ENCODE data around the gene LGI4. TPM values are rescaled to one million over a fixed set of nuclear protein-coding genes. Genes with fewer than 3 reads are reported as not detected.
"Not testable (repeated sequence)": the region's sequence is repeated elsewhere in the genome, so short reads cannot be mapped to it uniquely, and the experiment has no call there.

The LGI4 gene
- total RNA-seq, 1 experiment from 2014 or later: not detected

- Histone ChIP-seq H3K4me2 (ENCODE audit: low read depth, low read length, poor library complexity, severe bottlenecking) (no peak overlapping the region), H3K9ac (ENCODE audit: low read length) (no peak overlapping the region), H3K9me2 (replicated peaks; ENCODE audit: insufficient read depth, low read length) (no peaks in the 10 kb centered on the region), H3K79me2 (ENCODE audit: low read length) (no peaks in the 10 kb centered on the region), H3K4me3 (ENCODE audit: low read length) (no peak overlapping the region), H3K27ac (ENCODE audit: low read length) (no peak overlapping the region), H2AFZ (ENCODE audit: low read length) (no peak overlapping the region), H3K36me3 (ENCODE audit: insufficient read depth, low read length) (no peaks in the 10 kb centered on the region), H4K20me1 (ENCODE audit: insufficient read depth, low read depth, low read length) (no peaks in the 10 kb centered on the region), H3K9me3 (ENCODE audit: low read length) (no peaks in the 10 kb centered on the region), H3K4me1 (ENCODE audit: low read length) (no peaks in the 10 kb centered on the region), H3K27me3 (ENCODE audit: low read length) (no peaks in the 10 kb centered on the region)
- DNase-seq: no peak
Observed at GRCh38 chr19:35132254-35132653, 2.6 kb downstream of the LGI4 start.

- Histone ChIP-seq H3K27ac (ENCODE audit: low read length) (no peak overlapping the region), H2AFZ (ENCODE audit: low read length) (no peak overlapping the region), H3K4me2 (ENCODE audit: low read depth, low read length, poor library complexity, severe bottlenecking) (no peak overlapping the region), H3K9me3 (ENCODE audit: low read length) (no peaks in the 10 kb centered on the region), H3K9me2 (replicated peaks; ENCODE audit: insufficient read depth, low read length) (no peaks in the 10 kb centered on the region), H3K4me3 (ENCODE audit: low read length) (no peak overlapping the region), H3K9ac (ENCODE audit: low read length) (no peak overlapping the region), H3K4me1 (ENCODE audit: low read length) (no peaks in the 10 kb centered on the region), H3K27me3 (ENCODE audit: low read length) (no peaks in the 10 kb centered on the region), H4K20me1 (ENCODE audit: insufficient read depth, low read depth, low read length) (no peaks in the 10 kb centered on the region), H3K79me2 (ENCODE audit: low read length) (no peaks in the 10 kb centered on the region), H3K36me3 (ENCODE audit: insufficient read depth, low read length) (no peaks in the 10 kb centered on the region)
- no peak for DNase-seq
Observed at GRCh38 chr19:35130761-35131720, 3.8 kb downstream of the LGI4 start.

- not testable (repeated sequence) for H3K4me3 ChIP-seq (ENCODE audit: low read length); H3K9me3 ChIP-seq (ENCODE audit: low read length); H3K27me3 ChIP-seq (ENCODE audit: low read length); H3K4me1 ChIP-seq (ENCODE audit: low read length); H3K4me2 ChIP-seq (ENCODE audit: low read depth, low read length, poor library complexity, severe bottlenecking); H3K9me2 ChIP-seq (replicated peaks; ENCODE audit: insufficient read depth, low read length); H3K36me3 ChIP-seq (ENCODE audit: insufficient read depth, low read length); H3K27ac ChIP-seq (ENCODE audit: low read length); H3K9ac ChIP-seq (ENCODE audit: low read length); H2AFZ ChIP-seq (ENCODE audit: low read length); H3K79me2 ChIP-seq (ENCODE audit: low read length); DNase-seq; H4K20me1 ChIP-seq (ENCODE audit: insufficient read depth, low read depth, low read length)
Observed at GRCh38 chr19:35129724-35130274, 5.1 kb downstream of the LGI4 start.

GRCh38 chr19:35128398-35129057 lies 6.3 kb downstream of the LGI4 start:
- Histone ChIP-seq H3K4me2 (ENCODE audit: low read depth, low read length, poor library complexity, severe bottlenecking) (no peak overlapping the region), H3K36me3 (ENCODE audit: insufficient read depth, low read length) (no peaks in the 10 kb centered on the region), H3K79me2 (ENCODE audit: low read length) (no peaks in the 10 kb centered on the region), H3K9me2 (replicated peaks; ENCODE audit: insufficient read depth, low read length) (no peaks in the 10 kb centered on the region), H2AFZ (ENCODE audit: low read length) (no peak overlapping the region), H4K20me1 (ENCODE audit: insufficient read depth, low read depth, low read length) (no peaks in the 10 kb centered on the region), H3K9ac (ENCODE audit: low read length) (no peak overlapping the region), H3K4me3 (ENCODE audit: low read length) (no peak overlapping the region), H3K27ac (ENCODE audit: low read length) (no peak overlapping the region), H3K4me1 (ENCODE audit: low read length) (peaks cover 10% of the 10 kb centered on the region), H3K27me3 (ENCODE audit: low read length) (no peaks in the 10 kb centered on the region), H3K9me3 (ENCODE audit: low read length) (no peaks in the 10 kb centered on the region)
- no peak for DNase-seq

GRCh38 chr19:35127871-35128270 lies 7.0 kb downstream of the LGI4 start:
- no peak overlapping the region for H3K27ac ChIP-seq (ENCODE audit: low read length)
- H3K36me3 ChIP-seq (ENCODE audit: insufficient read depth, low read length): no peaks in the 10 kb centered on the region
- H3K9ac ChIP-seq (ENCODE audit: low read length): no peak overlapping the region
- no peak overlapping the region for H3K4me3 ChIP-seq (ENCODE audit: low read length)
- no peaks in the 10 kb centered on the region for H3K79me2 ChIP-seq (ENCODE audit: low read length)
- H3K4me1 ChIP-seq (ENCODE audit: low read length): peaks cover 10% of the 10 kb centered on the region
- no peak for DNase-seq
- no peaks in the 10 kb centered on the region for H3K9me3 ChIP-seq (ENCODE audit: low read length)
- H3K4me2 ChIP-seq (ENCODE audit: low read depth, low read length, poor library complexity, severe bottlenecking): no peak overlapping the region
- H3K27me3 ChIP-seq (ENCODE audit: low read length): no peaks in the 10 kb centered on the region
- no peaks in the 10 kb centered on the region for H4K20me1 ChIP-seq (ENCODE audit: insufficient read depth, low read depth, low read length)
- no peak overlapping the region for H2AFZ ChIP-seq (ENCODE audit: low read length)
- H3K9me2 ChIP-seq (replicated peaks; ENCODE audit: insufficient read depth, low read length): no peaks in the 10 kb centered on the region

- no peak overlapping the region for H3K9ac ChIP-seq (ENCODE audit: low read length)
- H3K9me3 ChIP-seq (ENCODE audit: low read length): no peaks in the 10 kb centered on the region
- H3K9me2 ChIP-seq (replicated peaks; ENCODE audit: insufficient read depth, low read length): no peaks in the 10 kb centered on the region
- no peak for DNase-seq
- no peaks in the 10 kb centered on the region for H3K36me3 ChIP-seq (ENCODE audit: insufficient read depth, low read length)
- H4K20me1 ChIP-seq (ENCODE audit: insufficient read depth, low read depth, low read length): no peaks in the 10 kb centered on the region
- H3K79me2 ChIP-seq (ENCODE audit: low read length): no peaks in the 10 kb centered on the region
- H3K27me3 ChIP-seq (ENCODE audit: low read length): no peaks in the 10 kb centered on the region
- peaks cover 10% of the 10 kb centered on the region for H3K4me1 ChIP-seq (ENCODE audit: low read length)
- no peak overlapping the region for H3K27ac ChIP-seq (ENCODE audit: low read length)
- no peak overlapping the region for H2AFZ ChIP-seq (ENCODE audit: low read length)
- no peak overlapping the region for H3K4me3 ChIP-seq (ENCODE audit: low read length)
- H3K4me2 ChIP-seq (ENCODE audit: low read depth, low read length, poor library complexity, severe bottlenecking): no peak overlapping the region
Observed at GRCh38 chr19:35126624-35126959, 8.3 kb downstream of the LGI4 start.

GRCh38 chr19:35125749-35126623 lies 8.9 kb downstream of the LGI4 start:
- no peak for DNase-seq
- Histone ChIP-seq H2AFZ (ENCODE audit: low read length) (no peak overlapping the region), H3K36me3 (ENCODE audit: insufficient read depth, low read length) (no peaks in the 10 kb centered on the region), H3K27ac (ENCODE audit: low read length) (no peak overlapping the region), H3K27me3 (ENCODE audit: low read length) (no peaks in the 10 kb centered on the region), H3K4me3 (ENCODE audit: low read length) (no peak overlapping the region), H3K9me3 (ENCODE audit: low read length) (no peaks in the 10 kb centered on the region), H3K4me1 (ENCODE audit: low read length) (peaks cover 10% of the 10 kb centered on the region), H4K20me1 (ENCODE audit: insufficient read depth, low read depth, low read length) (no peaks in the 10 kb centered on the region), H3K9me2 (replicated peaks; ENCODE audit: insufficient read depth, low read length) (no peaks in the 10 kb centered on the region), H3K9ac (ENCODE audit: low read length) (no peak overlapping the region), H3K4me2 (ENCODE audit: low read depth, low read length, poor library complexity, severe bottlenecking) (no peak overlapping the region), H3K79me2 (ENCODE audit: low read length) (no peaks in the 10 kb centered on the region)

Data from Karpas-422 (cell line).